GM21515 (cell line): ENCODE results near the gene CCDC33.
"Not testable (repeated sequence)": the region's sequence is repeated elsewhere in the genome, so short reads cannot be mapped to it uniquely, and the experiment has no call there.

ENCODE experiments used
- ATAC-seq: cut with Tn5 transposase; IDR thresholded peaks from one replicate; pipeline ENCODE4 v1.9.1; 2021; ENCODE audit not compliant: unreplicated experiment

CCDC33 gene

GRCh38 chr15:74333093-74333492 is 97.0 kb downstream of the CCDC33 start:
- no peak for ATAC-seq

- ATAC-seq: no peak
Measured at GRCh38 chr15:74333662-74334061, 97.5 kb downstream of the CCDC33 start.

GRCh38 chr15:74334127-74334526 is 98.0 kb downstream of the CCDC33 start:
- ATAC-seq: no peak

GRCh38 chr15:74335396-74335795 is 99.3 kb downstream of the CCDC33 start:
- ATAC-seq: no peak

GRCh38 chr15:74336061-74337005 is 100.2 kb downstream of the CCDC33 start:
- ATAC-seq: no peak

- no peak for ATAC-seq
Measured at GRCh38 chr15:74337146-74337545, 101.0 kb downstream of the CCDC33 start.

- no peak for ATAC-seq
Measured at GRCh38 chr15:74337607-74338211, 101.6 kb downstream of the CCDC33 start.

GRCh38 chr15:74338676-74339075 is 102.5 kb downstream of the CCDC33 start:
- no peak for ATAC-seq

GRCh38 chr15:74339371-74339770 is 103.2 kb downstream of the CCDC33 start:
- no peak for ATAC-seq

- ATAC-seq: no peak
Measured at GRCh38 chr15:74340150-74340549, 104.0 kb downstream of the CCDC33 start.

GRCh38 chr15:74343127-74343796 is 107.1 kb downstream of the CCDC33 start:
- ATAC-seq: no peak

GRCh38 chr15:74343797-74344127 is 107.6 kb downstream of the CCDC33 start:
- no peak for ATAC-seq

GRCh38 chr15:74345051-74345450 is 108.9 kb downstream of the CCDC33 start:
- no peak for ATAC-seq

GRCh38 chr15:74347757-74348250 is 111.7 kb downstream of the CCDC33 start:
- no peak for ATAC-seq

GRCh38 chr15:74349241-74349778 is 113.2 kb downstream of the CCDC33 start:
- ATAC-seq: no peak

- no peak for ATAC-seq
Measured at GRCh38 chr15:74350295-74351275, 114.5 kb downstream of the CCDC33 start.

- ATAC-seq: no peak
Measured at GRCh38 chr15:74351670-74352069, 115.5 kb downstream of the CCDC33 start.

GRCh38 chr15:74352393-74352910 is 116.3 kb downstream of the CCDC33 start:
- ATAC-seq: no peak

- ATAC-seq: not testable (repeated sequence)
Measured at GRCh38 chr15:74353992-74354391, 117.9 kb downstream of the CCDC33 start.

- ATAC-seq: not testable (repeated sequence)
Measured at GRCh38 chr15:74356050-74356449, 119.9 kb downstream of the CCDC33 start.
